GM23338 (cell line): ENCODE measurements around the gene B4GALT5. TPM values are rescaled to one million over a fixed set of nuclear protein-coding genes. Genes with fewer than 3 reads are reported as not detected.
"Not testable (repeated sequence)": the region's sequence is repeated elsewhere in the genome, so short reads cannot be mapped to it uniquely, and the experiment has no call there.

Experiments used
- ATAC-seq: fragments of 200-7000 bp; cut with Tn5 transposase; 3 replicates; pipeline ENCODE4 v1.9.1; 2020
- DNase-seq: peaks from one replicate; pipeline ENCODE4 v3.0.0-alpha.2; 2015; ENCODE audit warnings: low spot score
- H2AFZ ChIP-seq: fragments of 200-600 bp; sonication (generic); 2 replicates; pipeline ENCODE4 v1.8.0; 2016; ENCODE audit warnings: antibody characterized with exemption, mild to moderate bottlenecking, moderate library complexity
- H3F3A ChIP-seq: fragments of 200-600 bp; sonication (generic); replicated peaks from 2 replicates; pipeline ENCODE4 v1.8.0; 2017; ENCODE audit warnings: antibody characterized with exemption, mixed run types, low read depth
- H3K27ac ChIP-seq: fragments of 200-600 bp; sonication (generic); 2 replicates; pipeline ENCODE4 v1.6.1; 2016; ENCODE audit warnings: low read depth
- H3K27me3 ChIP-seq: fragments of 200-600 bp; sonication (generic); 2 replicates; pipeline ENCODE4 v1.8.0; 2016; ENCODE audit warnings: mild to moderate bottlenecking, mixed run types, moderate library complexity; ENCODE audit not compliant: insufficient read depth
- H3K36me3 ChIP-seq: fragments of 200-600 bp; sonication (generic); 2 replicates; pipeline ENCODE4 v1.8.0; 2016; ENCODE audit warnings: mild to moderate bottlenecking; ENCODE audit not compliant: insufficient read depth
- H3K4me1 ChIP-seq: fragments of 200-600 bp; sonication (generic); 2 replicates; pipeline ENCODE4 v1.8.0; 2016; ENCODE audit warnings: mild to moderate bottlenecking, moderate library complexity; ENCODE audit not compliant: insufficient read depth
- H3K4me2 ChIP-seq: fragments of 200-600 bp; sonication (generic); 2 replicates; pipeline ENCODE4 v1.7.1; 2017; ENCODE audit warnings: mixed run types
- H3K4me3 ChIP-seq: fragments of 200-600 bp; sonication (generic); 2 replicates; pipeline ENCODE4 v1.6.1; 2016; ENCODE audit warnings: mixed run types
- H3K79me2 ChIP-seq: fragments of 200-600 bp; sonication (generic); replicated peaks from 2 replicates; pipeline ENCODE4 v1.8.0; 2017; ENCODE audit warnings: mild to moderate bottlenecking; ENCODE audit not compliant: insufficient read depth
- H3K9me2 ChIP-seq: fragments of 200-600 bp; sonication (generic); 2 replicates; pipeline ENCODE4 v1.8.0; 2017; ENCODE audit not compliant: insufficient read depth
- H4K20me1 ChIP-seq: fragments of 200-600 bp; sonication (generic); replicated peaks from 2 replicates; pipeline ENCODE4 v1.8.0; 2017; ENCODE audit warnings: mild to moderate bottlenecking; ENCODE audit not compliant: insufficient read depth
- H3K27ac Mint-ChIP-seq: 2 replicates; pipeline ENCODE4 v1.8.0; 2020; ENCODE audit warnings: inconsistent platforms, mild to moderate bottlenecking, moderate library complexity, mixed read lengths
- H3K27me3 Mint-ChIP-seq: 3 replicates; pipeline ENCODE4 v1.8.0; 2022; ENCODE audit warnings: low read depth, mild to moderate bottlenecking, moderate library complexity, mixed read lengths, inconsistent platforms; ENCODE audit not compliant: insufficient read depth, poor library complexity
- H3K36me3 Mint-ChIP-seq: 3 replicates; pipeline ENCODE4 v1.8.0; 2021; ENCODE audit warnings: low read depth, mild to moderate bottlenecking, inconsistent platforms, moderate library complexity, mixed read lengths
- H3K4me1 Mint-ChIP-seq: 3 replicates; pipeline ENCODE4 v1.8.0; 2020; ENCODE audit warnings: mild to moderate bottlenecking, inconsistent platforms, mixed read lengths
- H3K4me3 Mint-ChIP-seq: 3 replicates; pipeline ENCODE4 v1.8.0; 2021; ENCODE audit warnings: moderate library complexity, mild to moderate bottlenecking, inconsistent platforms, mixed read lengths
- H3K9me3 Mint-ChIP-seq: 3 replicates; pipeline ENCODE4 v1.8.0; 2020; ENCODE audit warnings: moderate library complexity, mild to moderate bottlenecking, inconsistent platforms, mixed read lengths
- CREB1 ChIP-seq: fragments of 250-450 bp; sonication (Bioruptor Pico); IDR thresholded peaks from 2 replicates; pipeline ENCODE4 v1.5.0; 2020; ENCODE audit warnings: low read depth, mild to moderate bottlenecking, moderate library complexity
- ETS1 ChIP-seq: IDR thresholded peaks from 2 replicates; pipeline ENCODE4 v1.6.1; 2016; ENCODE audit warnings: antibody characterized with exemption
- EZH2phosphoT487 ChIP-seq: fragments of 200-600 bp; sonication (generic); IDR thresholded peaks from one replicate; pipeline ENCODE4 v1.8.1; 2018; ENCODE audit warnings: antibody characterized with exemption; ENCODE audit not compliant: unreplicated experiment
- ZNF114 ChIP-seq: fragments of 250-450 bp; sonication (Bioruptor Pico); IDR thresholded peaks from 2 replicates; pipeline ENCODE4 v1.5.0; 2020; ENCODE audit warnings: mild to moderate bottlenecking, moderate library complexity
- ZNF331 ChIP-seq: fragments of 250-450 bp; sonication (Bioruptor Pico); IDR thresholded peaks from 2 replicates; pipeline ENCODE4 v1.5.0; 2020; ENCODE audit warnings: low read depth, mild to moderate bottlenecking, moderate library complexity
- polyA plus RNA-seq: library from polyadenylated mRNA; unstranded; fragments of >200 nt; fragmentation: Nextera tagmentation; extraction: Ambion mirVana; gene quantifications from 2 replicates; pipeline ENCODE4 v1.2.1, GENCODE V29; 2016
- total RNA-seq: library from RNA; depleted of rRNA; stranded (reverse); fragments of >200 nt; shearing (Covaris generic); gene quantifications from 2 replicates; pipeline ENCODE4 v1.2.3, GENCODE V29; 2014
- TF ChIP-seq, protein P1 (sequence below), 2 experiments: fragments of 200-600 bp in 1 of 2; sonication (generic) in 1 of 2; conservative IDR thresholded peaks; 2 replicates each; pipeline versions ENCODE4 v1.5.1 to v1.6.1; 2016 to 2017; ENCODE audit warnings: antibody characterized with exemption in 2 of 2, low read depth in 2 of 2, mild to moderate bottlenecking in 2 of 2, moderate library complexity in 1 of 2

B4GALT5 gene
- total and polyA plus RNA-seq, 2 experiments from 2014 or later, result 19.1 to 50.3 TPM

GRCh38 chr20:49611539-49612126 lies 102.0 kb downstream of the B4GALT5 start:
- not testable (repeated sequence) for H3K9me2 ChIP-seq, H3K4me1 ChIP-seq, H3K79me2 ChIP-seq, H3K36me3 ChIP-seq, H3K4me1 Mint-ChIP-seq, H4K20me1 ChIP-seq, H3K9me3 Mint-ChIP-seq, H3K27me3 Mint-ChIP-seq, H3K36me3 Mint-ChIP-seq, DNase-seq, ATAC-seq, H3K27ac Mint-ChIP-seq, H3K27ac ChIP-seq, H3F3A ChIP-seq, H3K4me3 Mint-ChIP-seq, H3K27me3 ChIP-seq
- Histone ChIP-seq H3K4me3 (peak overlapping the region; percentile 39), H2AFZ (peak overlapping the region; percentile 96), H3K4me2 (peak overlapping the region; percentile 48; the same call in 1 of the 2 replicates)
- TF ChIP-seq, protein P1, sequence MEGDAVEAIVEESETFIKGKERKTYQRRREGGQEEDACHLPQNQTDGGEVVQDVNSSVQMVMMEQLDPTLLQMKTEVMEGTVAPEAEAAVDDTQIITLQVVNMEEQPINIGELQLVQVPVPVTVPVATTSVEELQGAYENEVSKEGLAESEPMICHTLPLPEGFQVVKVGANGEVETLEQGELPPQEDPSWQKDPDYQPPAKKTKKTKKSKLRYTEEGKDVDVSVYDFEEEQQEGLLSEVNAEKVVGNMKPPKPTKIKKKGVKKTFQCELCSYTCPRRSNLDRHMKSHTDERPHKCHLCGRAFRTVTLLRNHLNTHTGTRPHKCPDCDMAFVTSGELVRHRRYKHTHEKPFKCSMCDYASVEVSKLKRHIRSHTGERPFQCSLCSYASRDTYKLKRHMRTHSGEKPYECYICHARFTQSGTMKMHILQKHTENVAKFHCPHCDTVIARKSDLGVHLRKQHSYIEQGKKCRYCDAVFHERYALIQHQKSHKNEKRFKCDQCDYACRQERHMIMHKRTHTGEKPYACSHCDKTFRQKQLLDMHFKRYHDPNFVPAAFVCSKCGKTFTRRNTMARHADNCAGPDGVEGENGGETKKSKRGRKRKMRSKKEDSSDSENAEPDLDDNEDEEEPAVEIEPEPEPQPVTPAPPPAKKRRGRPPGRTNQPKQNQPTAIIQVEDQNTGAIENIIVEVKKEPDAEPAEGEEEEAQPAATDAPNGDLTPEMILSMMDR (conservative IDR thresholded peaks at IDR 0.05; ENCODE audit: low read depth in 2 of 2), result 0 out of 4 replicates have a peak, but pooled peaks of 1 of the 2 experiments have one; percentile 22

DNA sequence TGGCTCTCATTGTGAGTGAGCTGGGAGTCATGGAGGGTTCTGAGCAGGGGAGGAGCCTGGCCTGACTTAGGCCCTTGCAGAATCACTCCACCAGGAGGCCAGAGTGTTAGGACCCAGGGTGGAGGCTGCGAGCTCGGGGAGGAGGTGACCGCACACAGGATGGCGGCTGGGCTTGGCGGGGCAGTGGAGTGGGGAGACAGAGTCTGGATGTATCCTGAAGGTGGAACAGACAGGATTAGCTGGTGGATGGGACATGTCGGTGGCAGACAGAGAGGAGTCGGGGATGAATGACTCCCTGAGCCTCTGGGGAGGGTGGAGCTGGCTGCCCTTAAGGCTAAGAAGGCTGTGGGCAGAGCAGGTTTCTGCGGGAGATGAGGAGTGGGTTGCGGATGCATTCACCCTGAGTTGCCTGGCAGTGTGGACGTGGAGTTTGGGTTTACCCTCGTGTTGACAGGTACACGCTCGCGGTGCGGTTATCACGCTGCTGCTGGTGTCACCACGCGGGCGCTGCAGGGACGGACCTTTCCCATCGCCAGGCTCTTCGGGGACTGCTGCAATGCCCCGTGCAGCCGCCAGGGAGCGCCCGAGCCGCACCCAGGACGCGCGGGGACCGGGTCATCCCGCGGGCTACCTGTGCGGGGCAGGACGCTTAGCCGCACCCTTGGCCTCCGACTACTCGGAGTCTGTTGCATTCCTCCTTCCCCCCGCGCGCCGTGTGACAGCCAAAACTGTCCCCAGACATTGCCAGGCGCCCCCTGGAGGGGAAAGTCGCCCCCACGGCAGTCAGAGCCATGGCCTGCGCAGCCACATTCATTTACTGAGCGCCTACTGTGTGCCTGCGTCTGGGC lies 102.8 kb downstream of the B4GALT5 start:
- H3F3A ChIP-seq, result no peaks in the 10 kb centered on the region
- Mint-ChIP-seq H3K4me1 (peaks cover 5% of the 10 kb centered on the region; the same call in 2 of the 3 replicates), H3K36me3 (no peaks in the 10 kb centered on the region), H3K4me3 (peak overlapping the region; percentile 62), H3K27ac (no peak overlapping the region), H3K9me3 (no peaks in the 10 kb centered on the region), H3K27me3 (peaks cover 9% of the 10 kb centered on the region)
- peak overlapping the region; percentile 100 for H2AFZ ChIP-seq
- H3K27me3 ChIP-seq, result no peaks in the 10 kb centered on the region
- H3K9me2 ChIP-seq, result no peaks in the 10 kb centered on the region
- TF ChIP-seq ZNF114 (CRISPR knock-in tag), result no peak
- TF ChIP-seq EZH2phosphoT487, result no peak
- TF ChIP-seq ZNF331 (CRISPR knock-in tag), result no peak
- no peak for TF ChIP-seq ETS1
- peak; percentile 65 for TF ChIP-seq CREB1 (CRISPR knock-in tag)
- TF ChIP-seq, protein P1 (conservative IDR thresholded peaks at IDR 0.05; ENCODE audit: low read depth in 2 of 2), result peak; percentile 71 to 83
- H3K4me2 ChIP-seq, result peak overlapping the region; percentile 86
- no peaks in the 10 kb centered on the region; the same call in 1 of the 2 replicates for H3K4me1 ChIP-seq
- H3K36me3 ChIP-seq, result no peaks in the 10 kb centered on the region
- H4K20me1 ChIP-seq, result no peaks in the 10 kb centered on the region
- H3K79me2 ChIP-seq, result no peaks in the 10 kb centered on the region
- peak overlapping the region; percentile 56 for H3K4me3 ChIP-seq
- ATAC-seq (peak; percentile 86), DNase-seq (peak; percentile 98)
- H3K27ac ChIP-seq, result no peak overlapping the region
